HG03159 (cell line): ENCODE data around the gene SLC12A3.

Source experiments
- ATAC-seq: cut with Tn5 transposase; IDR thresholded peaks from one replicate; pipeline ENCODE4 v1.9.1; 2021; ENCODE audit warnings: mild to moderate bottlenecking, moderate library complexity; ENCODE audit not compliant: unreplicated experiment

Gene SLC12A3

GRCh38 chr16:56964243-56965148 lies 99.5 kb downstream of the SLC12A3 start:
- ATAC-seq = no peak
